ENCODE measurements around the gene TAOK2.
"Not testable (repeated sequence)": the region's sequence is repeated elsewhere in the genome, so short reads cannot be mapped to it uniquely, and the experiment has no call there.

GRCh38 chr16:30040690-30041089 is 67.0 kb downstream of the TAOK2 start:
- not testable (repeated sequence) for TF ChIP-seq CTCF, POLR2A (IDR thresholded peaks at IDR 0.05)
